Neural cell (in vitro differentiated cells): ENCODE data around the gene ZNF428. TPM values are rescaled to one million over a fixed set of nuclear protein-coding genes. Genes with fewer than 3 reads are reported as not detected.

Experiments used
- H2AFZ ChIP-seq: fragments of 200-600, 300-800 bp; sonication (generic), shearing (Covaris generic); 2 replicates; pipeline ENCODE4 v1.6.0; 2014; ENCODE audit warnings: low read depth, mild to moderate bottlenecking, antibody characterized with exemption, low read length, moderate library complexity
- H3F3A ChIP-seq: fragments of 200-600 bp; shearing (Covaris generic); 2 replicates; pipeline ENCODE4 v1.6.1; 2016; ENCODE audit warnings: mild to moderate bottlenecking, moderate library complexity, mixed read lengths, antibody characterized with exemption, low read length; ENCODE audit not compliant: insufficient read depth, poor library complexity, severe bottlenecking
- H3K27ac ChIP-seq: fragments of 200-600, 300-800 bp; sonication (generic), shearing (Covaris generic); 2 replicates; pipeline ENCODE4 v1.5.1; 2014; ENCODE audit warnings: mild to moderate bottlenecking, low read length, moderate library complexity
- H3K27me3 ChIP-seq: fragments of 300-800, 200-600 bp; sonication (generic), shearing (Covaris generic); 2 replicates; pipeline ENCODE4 v1.6.0; 2014; ENCODE audit warnings: mild to moderate bottlenecking, low read depth, low read length, moderate library complexity; ENCODE audit not compliant: insufficient read depth
- H3K36me3 ChIP-seq: fragments of 300-800, 200-600 bp; sonication (generic), shearing (Covaris generic); 2 replicates; pipeline ENCODE4 v1.5.1; 2014; ENCODE audit warnings: mild to moderate bottlenecking, antibody characterized with exemption, low read length, moderate library complexity; ENCODE audit not compliant: insufficient read depth
- H3K4me2 ChIP-seq: fragments of 300-800, 200-600 bp; sonication (generic), shearing (Covaris generic); 2 replicates; pipeline ENCODE4 v1.6.0; 2014; ENCODE audit warnings: mild to moderate bottlenecking, low read length
- H3K4me3 ChIP-seq: fragments of 300-800, 200-600 bp; sonication (generic), shearing (Covaris generic); 2 replicates; pipeline ENCODE4 v1.5.1; 2014; ENCODE audit warnings: mild to moderate bottlenecking, low read length, moderate library complexity
- H3K79me2 ChIP-seq: fragments of 200-600 bp; shearing (Covaris generic); replicated peaks from 2 replicates; pipeline ENCODE4 v1.6.0; 2014; ENCODE audit warnings: mild to moderate bottlenecking, low read length, moderate library complexity; ENCODE audit not compliant: insufficient read depth
- H3K9ac ChIP-seq: fragments of 300-800, 200-600 bp; sonication (generic), shearing (Covaris generic); 2 replicates; pipeline ENCODE4 v1.6.1; 2016; ENCODE audit warnings: mild to moderate bottlenecking, low read length, mixed read lengths
- H3K9me2 ChIP-seq: fragments of 200-600 bp; shearing (Covaris generic); 2 replicates; pipeline ENCODE4 v1.6.1; 2016; ENCODE audit warnings: mild to moderate bottlenecking, low read length, mixed read lengths; ENCODE audit not compliant: insufficient read depth
- H3K9me3 ChIP-seq: fragments of 200-600, 300-800 bp; sonication (generic), shearing (Covaris generic); 2 replicates; pipeline ENCODE4 v1.6.1; 2016; ENCODE audit warnings: mild to moderate bottlenecking, mixed run types, low read length, moderate library complexity, mixed read lengths
- H4K20me1 ChIP-seq: fragments of 200-600 bp; shearing (Covaris generic); 2 replicates; pipeline ENCODE4 v1.6.1; 2016; ENCODE audit warnings: mild to moderate bottlenecking, mixed run types; ENCODE audit not compliant: insufficient read depth
- EZH2 ChIP-seq: fragments of 200-600, 300-800 bp; shearing (Covaris generic), sonication (generic); IDR thresholded peaks from 2 replicates; pipeline ENCODE4 v1.6.1; 2014; ENCODE audit warnings: antibody characterized with exemption, low read length, borderline replicate concordance, mild to moderate bottlenecking; ENCODE audit not compliant: insufficient read depth, poor library complexity, severe bottlenecking
- MXI1 ChIP-seq: fragments of 450-650 bp; conservative IDR thresholded peaks from 2 replicates; pipeline ENCODE4 v1.6.1; 2014; ENCODE audit warnings: antibody characterized with exemption, mild to moderate bottlenecking; ENCODE audit not compliant: poor library complexity, severe bottlenecking
- POLR2AphosphoS5 ChIP-seq: IDR thresholded peaks from 2 replicates; pipeline ENCODE4 v1.6.1; 2012
- SMC3 ChIP-seq: fragments of 450-650 bp; conservative IDR thresholded peaks from 2 replicates; pipeline ENCODE4 v1.6.1; 2014; ENCODE audit warnings: antibody characterized with exemption, mild to moderate bottlenecking, moderate library complexity; ENCODE audit not compliant: poor library complexity
- polyA plus RNA-seq: library from polyadenylated mRNA; depleted of rRNA; stranded (reverse); fragments of >200 nt; gene quantifications from 2 replicates; pipeline ENCODE4 v1.2.3, GENCODE V29; 2014
- TF ChIP-seq, protein P1 (sequence below): fragments of 450-650 bp; IDR thresholded peaks from 2 replicates; pipeline ENCODE4 v1.5.1; 2014; ENCODE audit warnings: antibody characterized with exemption, mild to moderate bottlenecking, moderate library complexity; ENCODE audit not compliant: poor library complexity, severe bottlenecking
- TF ChIP-seq, protein P2 (sequence below): IDR thresholded peaks from 2 replicates; pipeline ENCODE4 v1.6.1; 2012; ENCODE audit warnings: borderline replicate concordance

ZNF428 gene
- polyA plus RNA-seq, 1 donor from 2014 or later = 1,008 TPM

DNA sequence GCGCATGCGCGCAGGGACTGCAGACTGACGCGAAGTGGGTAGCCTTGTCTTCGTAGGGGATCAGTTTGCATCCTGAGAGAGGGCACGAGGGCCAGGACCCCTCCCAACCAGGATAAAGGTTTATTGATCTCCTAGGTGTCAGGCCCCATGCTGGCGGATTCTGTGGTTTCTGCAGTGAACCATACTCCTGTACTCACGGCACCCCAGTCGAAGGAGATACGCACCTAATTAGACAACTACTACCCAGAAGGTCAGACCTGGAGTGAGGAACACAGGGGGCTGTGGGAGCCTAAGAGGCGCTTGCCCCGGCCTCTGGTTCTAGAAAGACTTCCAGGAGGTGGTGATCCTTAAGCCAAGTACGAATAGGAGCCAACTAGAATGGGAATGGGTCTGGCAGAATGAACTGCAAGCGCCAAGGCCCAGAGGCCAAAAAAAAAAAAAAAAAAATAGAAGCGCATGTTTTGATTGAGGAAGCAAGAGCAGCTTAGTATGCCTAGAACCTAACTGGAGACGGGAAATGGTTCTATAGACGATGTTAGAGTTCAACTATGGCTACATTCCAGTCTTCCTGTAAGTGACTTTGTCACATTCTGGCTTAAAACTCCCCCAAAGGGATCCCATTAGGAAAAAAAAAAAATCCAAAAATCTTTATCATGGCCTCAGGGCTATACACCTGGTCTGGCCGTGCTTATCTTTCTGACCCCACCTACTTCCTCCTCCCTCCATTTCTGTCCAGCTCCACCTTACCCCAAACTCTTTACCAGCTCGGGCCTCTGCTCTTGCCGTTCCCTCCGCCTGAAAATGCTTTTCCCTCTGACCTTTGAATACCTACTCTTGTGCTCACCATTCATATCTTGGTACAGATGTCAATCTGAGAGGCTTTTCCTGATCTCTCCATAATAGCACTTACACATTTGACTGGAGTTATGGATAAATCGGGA, 902 bp upstream of the ZNF428 start:
- Histone ChIP-seq H3F3A (peaks cover 9% of the 10 kb centered on the region), H3K36me3 (no peaks in the 10 kb centered on the region), H2AFZ (peak overlapping the region; percentile 88), H3K9me2 (no peaks in the 10 kb centered on the region), H3K27ac (peak overlapping the region; percentile 99), H3K9me3 (no peaks in the 10 kb centered on the region), H3K4me3 (peak overlapping the region; percentile 85), H3K9ac (peak overlapping the region; percentile 97), H3K27me3 (no peaks in the 10 kb centered on the region), H4K20me1 (no peaks in the 10 kb centered on the region), H3K79me2 (peaks cover 35% of the 10 kb centered on the region), H3K4me2 (peak overlapping the region; percentile 83)
- TF ChIP-seq, protein P1, sequence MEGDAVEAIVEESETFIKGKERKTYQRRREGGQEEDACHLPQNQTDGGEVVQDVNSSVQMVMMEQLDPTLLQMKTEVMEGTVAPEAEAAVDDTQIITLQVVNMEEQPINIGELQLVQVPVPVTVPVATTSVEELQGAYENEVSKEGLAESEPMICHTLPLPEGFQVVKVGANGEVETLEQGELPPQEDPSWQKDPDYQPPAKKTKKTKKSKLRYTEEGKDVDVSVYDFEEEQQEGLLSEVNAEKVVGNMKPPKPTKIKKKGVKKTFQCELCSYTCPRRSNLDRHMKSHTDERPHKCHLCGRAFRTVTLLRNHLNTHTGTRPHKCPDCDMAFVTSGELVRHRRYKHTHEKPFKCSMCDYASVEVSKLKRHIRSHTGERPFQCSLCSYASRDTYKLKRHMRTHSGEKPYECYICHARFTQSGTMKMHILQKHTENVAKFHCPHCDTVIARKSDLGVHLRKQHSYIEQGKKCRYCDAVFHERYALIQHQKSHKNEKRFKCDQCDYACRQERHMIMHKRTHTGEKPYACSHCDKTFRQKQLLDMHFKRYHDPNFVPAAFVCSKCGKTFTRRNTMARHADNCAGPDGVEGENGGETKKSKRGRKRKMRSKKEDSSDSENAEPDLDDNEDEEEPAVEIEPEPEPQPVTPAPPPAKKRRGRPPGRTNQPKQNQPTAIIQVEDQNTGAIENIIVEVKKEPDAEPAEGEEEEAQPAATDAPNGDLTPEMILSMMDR = no peak
- TF ChIP-seq MXI1 (no peak), EZH2 (no peak), POLR2AphosphoS5 (peak; percentile 7)
- TF ChIP-seq, protein P2, sequence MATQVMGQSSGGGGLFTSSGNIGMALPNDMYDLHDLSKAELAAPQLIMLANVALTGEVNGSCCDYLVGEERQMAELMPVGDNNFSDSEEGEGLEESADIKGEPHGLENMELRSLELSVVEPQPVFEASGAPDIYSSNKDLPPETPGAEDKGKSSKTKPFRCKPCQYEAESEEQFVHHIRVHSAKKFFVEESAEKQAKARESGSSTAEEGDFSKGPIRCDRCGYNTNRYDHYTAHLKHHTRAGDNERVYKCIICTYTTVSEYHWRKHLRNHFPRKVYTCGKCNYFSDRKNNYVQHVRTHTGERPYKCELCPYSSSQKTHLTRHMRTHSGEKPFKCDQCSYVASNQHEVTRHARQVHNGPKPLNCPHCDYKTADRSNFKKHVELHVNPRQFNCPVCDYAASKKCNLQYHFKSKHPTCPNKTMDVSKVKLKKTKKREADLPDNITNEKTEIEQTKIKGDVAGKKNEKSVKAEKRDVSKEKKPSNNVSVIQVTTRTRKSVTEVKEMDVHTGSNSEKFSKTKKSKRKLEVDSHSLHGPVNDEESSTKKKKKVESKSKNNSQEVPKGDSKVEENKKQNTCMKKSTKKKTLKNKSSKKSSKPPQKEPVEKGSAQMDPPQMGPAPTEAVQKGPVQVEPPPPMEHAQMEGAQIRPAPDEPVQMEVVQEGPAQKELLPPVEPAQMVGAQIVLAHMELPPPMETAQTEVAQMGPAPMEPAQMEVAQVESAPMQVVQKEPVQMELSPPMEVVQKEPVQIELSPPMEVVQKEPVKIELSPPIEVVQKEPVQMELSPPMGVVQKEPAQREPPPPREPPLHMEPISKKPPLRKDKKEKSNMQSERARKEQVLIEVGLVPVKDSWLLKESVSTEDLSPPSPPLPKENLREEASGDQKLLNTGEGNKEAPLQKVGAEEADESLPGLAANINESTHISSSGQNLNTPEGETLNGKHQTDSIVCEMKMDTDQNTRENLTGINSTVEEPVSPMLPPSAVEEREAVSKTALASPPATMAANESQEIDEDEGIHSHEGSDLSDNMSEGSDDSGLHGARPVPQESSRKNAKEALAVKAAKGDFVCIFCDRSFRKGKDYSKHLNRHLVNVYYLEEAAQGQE = peak; percentile 7

DNA sequence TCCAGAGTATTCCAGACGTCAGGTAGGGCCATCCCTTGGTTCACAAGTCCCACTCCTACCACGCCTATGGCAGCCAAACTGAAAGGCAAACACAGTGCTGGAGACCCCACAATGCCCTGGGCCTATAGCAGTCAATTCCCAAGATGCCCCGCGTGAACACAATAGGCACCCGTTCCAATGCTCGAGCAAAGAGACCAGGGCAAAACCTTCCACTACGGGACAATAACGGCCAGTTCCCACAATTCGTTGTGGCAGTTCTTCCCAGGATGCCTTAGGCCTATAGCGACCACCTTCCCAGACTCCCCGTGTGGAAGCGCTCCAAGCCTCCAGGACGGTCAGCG, 538 bp downstream of the ZNF428 start:
- peak overlapping the region; percentile 92 for H3K4me2 ChIP-seq
- H4K20me1 ChIP-seq = no peaks in the 10 kb centered on the region
- no peak for TF ChIP-seq SMC3
- TF ChIP-seq, protein P2 = peak; percentile 94
- no peaks in the 10 kb centered on the region for H3K9me2 ChIP-seq
- H3K9me3 ChIP-seq = no peaks in the 10 kb centered on the region
- peaks cover 49% of the 10 kb centered on the region for H3K79me2 ChIP-seq
- peaks cover 5% of the 10 kb centered on the region for H3K36me3 ChIP-seq
- peak overlapping the region; percentile 97 for H3K9ac ChIP-seq
- H2AFZ ChIP-seq = peak overlapping the region; percentile 77
- H3F3A ChIP-seq = peaks cover 9% of the 10 kb centered on the region
- H3K4me3 ChIP-seq = peak overlapping the region; percentile 85
- no peaks in the 10 kb centered on the region for H3K27me3 ChIP-seq
- H3K27ac ChIP-seq = peak overlapping the region; percentile 99
